Occipital lobe (tissue), 2 donors: Measurements from ENCODE around the gene LMBRD1. TPM values are rescaled to one million over a fixed set of nuclear protein-coding genes. Genes with fewer than 3 reads are reported as not detected.
"Not testable (repeated sequence)": the region's sequence is repeated elsewhere in the genome, so short reads cannot be mapped to it uniquely, and the experiment has no call there.

ENCODE experiments used
- DNase-seq: peaks from one replicate; lab custom pipeline; 2025; lab: John Stamatoyannopoulos, UW
- total RNA-seq: library from RNA; depleted of rRNA; stranded (reverse); fragments of >200 nt; gene quantifications from one replicate; pipeline ENCODE4 v1.2.3, GENCODE V29; 2014

The LMBRD1 gene
- total RNA-seq, 1 donor from 2014 or later: 88.6 TPM

DNA sequence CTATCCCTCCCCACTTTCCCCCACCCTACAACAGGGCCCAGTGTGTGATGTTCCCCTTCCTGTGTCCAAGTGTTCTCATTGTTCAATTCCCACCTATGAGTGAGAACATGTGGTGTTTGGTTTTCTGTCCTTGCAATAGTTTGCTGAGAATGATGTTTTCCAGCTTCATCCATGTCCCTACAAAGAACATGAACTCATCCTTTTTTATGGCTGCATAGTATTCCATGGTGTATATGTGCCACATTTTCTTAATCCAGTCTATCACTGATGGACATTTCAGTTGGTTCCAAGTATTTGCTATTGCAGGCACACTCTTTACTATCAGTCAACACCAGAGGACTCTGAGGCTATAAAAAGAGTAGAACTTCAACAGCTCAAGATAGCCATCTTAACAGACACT is 2.0 kb upstream of the LMBRD1 start:
- DNase-seq: not testable (repeated sequence)

GRCh38 chr6:69796073-69796641 is 653 bp downstream of the LMBRD1 start:
- DNase-seq: peak; percentile 33

DNA sequence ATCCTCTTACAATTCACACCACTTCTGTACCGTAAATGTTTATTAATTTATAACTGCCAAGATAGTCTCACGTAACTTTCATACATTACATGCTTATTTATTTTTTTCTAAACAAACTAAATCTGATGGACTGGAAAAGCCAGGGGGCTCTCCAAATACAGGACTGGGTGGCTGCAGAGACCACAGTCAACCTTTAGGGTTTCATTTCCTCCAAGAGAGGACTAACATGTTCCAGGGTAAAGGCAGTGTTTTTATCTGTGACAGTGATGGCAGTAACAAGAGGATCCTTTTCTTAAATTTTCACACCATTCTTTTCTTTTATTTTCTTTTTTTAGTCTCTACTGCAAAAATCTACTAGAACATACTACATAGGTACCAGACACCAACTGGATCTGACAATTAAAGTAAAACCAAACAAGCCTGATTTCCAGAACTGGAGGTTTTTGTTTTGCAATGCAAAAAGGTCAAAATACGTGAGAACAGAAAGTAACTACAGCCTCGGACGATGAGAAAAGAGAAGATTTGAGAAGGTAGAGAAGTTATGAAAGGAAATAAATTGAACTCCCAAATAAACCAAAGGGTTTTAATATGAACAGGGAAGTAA is 1.2 kb downstream of the LMBRD1 start:
- DNase-seq: no peak

DNA sequence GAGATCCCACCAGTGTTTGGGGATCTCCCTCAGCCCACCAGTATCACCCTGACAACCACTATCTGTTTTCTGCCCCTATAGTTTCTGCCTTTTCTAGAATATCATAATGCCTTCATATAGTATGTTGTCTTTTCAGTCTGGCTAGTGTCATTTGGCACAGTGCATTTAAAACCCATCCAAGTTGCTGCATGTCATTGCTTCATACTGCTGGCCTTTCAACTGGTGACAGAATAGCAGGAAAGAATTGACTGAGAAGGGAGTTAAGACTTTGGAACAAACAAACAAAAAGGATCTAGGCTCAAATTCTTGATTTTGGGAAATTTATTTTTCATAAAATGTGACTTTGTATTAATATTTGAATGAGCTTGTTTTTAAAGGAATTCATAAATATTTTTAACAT is 4.5 kb downstream of the LMBRD1 start:
- no peak for DNase-seq

- DNase-seq: no peak
These were observed 5.7 kb downstream of the LMBRD1 start for GRCh38 chr6:69791065-69791471.

GRCh38 chr6:69790629-69791028 is 6.2 kb downstream of the LMBRD1 start:
- no peak for DNase-seq

DNA sequence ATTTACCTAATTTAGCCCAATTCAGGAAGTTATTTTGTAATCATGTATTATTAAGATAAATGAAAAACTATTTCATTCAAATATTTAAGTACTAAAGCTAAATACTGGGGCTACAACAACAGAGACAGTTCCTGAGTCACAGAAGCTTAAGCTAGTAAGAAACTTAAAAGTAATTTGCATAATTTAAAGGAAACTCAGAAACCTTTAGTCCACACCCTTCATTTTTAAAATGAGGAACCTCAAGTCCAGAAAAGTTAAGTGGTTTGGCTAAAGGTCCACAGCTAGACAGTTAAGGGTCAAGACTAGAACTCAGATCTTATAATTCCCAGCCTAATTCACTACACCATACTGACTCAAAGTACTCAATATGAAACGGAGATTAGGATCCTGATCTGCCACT is 7.2 kb downstream of the LMBRD1 start:
- DNase-seq: no peak

- DNase-seq: not testable (repeated sequence)
These were observed 9.4 kb downstream of the LMBRD1 start for GRCh38 chr6:69787436-69787835.

- DNase-seq: no peak
These were observed 11.1 kb downstream of the LMBRD1 start for GRCh38 chr6:69785697-69786096.

- no peak for DNase-seq
These were observed 12.0 kb downstream of the LMBRD1 start for GRCh38 chr6:69784595-69785377.

GRCh38 chr6:69783108-69783507 is 13.7 kb downstream of the LMBRD1 start:
- no peak for DNase-seq

- no peak for DNase-seq
These were observed 16.1 kb downstream of the LMBRD1 start for GRCh38 chr6:69780585-69781178.

GRCh38 chr6:69775941-69776340 is 20.9 kb downstream of the LMBRD1 start:
- DNase-seq: no peak

DNA sequence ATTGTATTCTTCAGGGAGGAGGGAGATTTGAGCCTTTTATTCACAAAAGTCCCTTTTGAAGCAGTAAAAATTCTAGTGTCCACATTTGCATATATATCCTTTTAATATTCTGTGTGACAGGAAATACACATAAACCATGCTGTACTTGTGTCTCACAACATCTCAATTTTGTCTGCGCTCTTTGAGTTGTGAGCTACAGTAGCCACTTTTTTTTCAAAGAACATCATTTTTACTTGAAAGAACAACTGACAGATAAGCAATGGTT is 21.3 kb downstream of the LMBRD1 start:
- no peak for DNase-seq

DNA sequence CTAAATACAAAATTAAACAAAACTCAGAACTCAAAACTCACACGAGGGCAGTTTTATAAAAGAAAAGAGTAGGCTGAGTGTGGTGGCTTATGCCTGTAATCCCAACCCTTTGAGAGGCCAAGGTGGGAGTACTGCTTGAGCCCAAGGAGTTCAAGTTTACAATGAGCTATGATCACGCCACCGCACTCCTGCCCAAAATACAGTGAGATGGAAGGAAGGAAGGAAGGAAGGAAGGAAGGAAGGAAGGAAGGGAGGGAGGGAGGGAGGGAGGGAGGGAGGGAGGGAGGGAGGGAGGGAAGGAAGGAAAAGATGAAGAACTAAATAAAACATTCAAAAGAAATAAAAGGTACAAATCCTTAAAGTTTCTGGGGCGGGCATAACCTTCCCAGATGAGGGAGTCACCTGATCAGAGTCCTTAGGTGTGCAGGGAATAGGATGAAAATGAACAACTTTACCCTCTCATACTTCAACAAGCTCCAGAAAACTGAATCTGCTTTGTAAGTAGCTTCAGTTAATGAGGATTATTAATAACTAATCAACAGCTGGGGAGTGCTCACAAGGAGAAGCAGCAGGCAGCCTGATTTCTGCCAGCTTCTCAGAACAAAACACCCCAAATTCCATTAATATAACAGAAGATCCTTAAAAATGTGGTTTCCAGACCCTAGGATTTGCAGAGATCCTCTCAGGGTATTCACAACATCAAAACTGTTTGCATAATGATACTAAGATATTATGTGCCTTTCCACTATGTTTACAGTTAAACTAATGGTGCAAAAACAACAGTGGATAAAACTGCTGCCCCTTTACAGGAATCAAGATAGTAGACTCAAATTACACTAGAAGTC is 21.8 kb downstream of the LMBRD1 start:
- no peak for DNase-seq

DNA sequence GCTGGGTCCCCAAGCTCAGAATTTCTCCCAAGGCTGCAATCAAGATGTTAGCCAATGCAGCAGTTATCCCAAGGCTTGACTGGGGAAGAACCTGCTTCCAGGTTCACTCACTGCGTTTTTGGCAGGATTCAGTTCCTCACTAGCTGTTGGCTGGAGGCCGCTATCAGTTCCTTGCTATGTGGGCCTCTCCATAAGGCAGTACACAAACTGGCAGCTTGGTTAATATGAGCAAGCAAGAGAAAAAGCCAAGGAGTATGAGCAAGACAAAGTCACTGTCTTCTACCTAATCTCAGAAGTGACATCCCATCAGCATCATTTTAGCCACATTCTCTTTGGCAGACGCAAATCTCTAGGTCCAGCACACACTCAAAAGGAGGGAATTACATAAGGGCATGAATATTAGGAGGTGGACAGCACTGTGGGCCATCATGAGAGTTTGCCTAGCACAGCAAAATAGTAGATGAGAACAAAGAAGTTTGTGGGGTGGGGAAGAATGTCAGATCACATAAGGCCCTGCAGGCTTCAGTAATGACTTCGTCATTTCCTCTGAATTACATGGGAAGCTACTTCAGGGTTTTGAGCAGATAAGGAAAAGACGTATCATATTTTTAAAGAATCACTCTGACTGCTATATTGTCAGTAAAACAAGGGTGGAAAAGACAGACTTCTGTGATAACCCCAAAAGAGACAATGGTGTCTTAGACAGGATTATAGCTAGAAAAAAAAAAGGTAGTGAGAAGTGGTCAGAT is 25.5 kb downstream of the LMBRD1 start:
- no peak for DNase-seq

DNA sequence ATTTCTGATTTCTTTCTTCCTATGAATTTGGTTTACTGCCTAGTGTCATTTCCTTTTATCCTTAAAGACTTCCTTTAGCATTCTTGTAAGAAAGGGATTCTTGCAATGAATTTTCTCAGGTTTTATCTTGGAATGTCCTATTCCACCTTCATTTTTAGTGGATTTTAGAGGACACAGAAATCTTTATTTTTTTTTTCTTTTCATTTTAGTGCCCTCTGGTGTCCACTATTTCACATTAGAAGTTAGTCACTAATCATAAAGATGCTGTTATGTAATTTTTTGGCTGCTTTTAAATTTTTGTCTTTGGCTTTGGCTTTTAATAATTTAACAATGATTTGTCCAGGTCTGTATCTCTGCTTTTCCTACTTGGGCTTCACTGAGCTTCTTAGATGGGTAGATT is 28.1 kb downstream of the LMBRD1 start:
- DNase-seq: no peak

DNA sequence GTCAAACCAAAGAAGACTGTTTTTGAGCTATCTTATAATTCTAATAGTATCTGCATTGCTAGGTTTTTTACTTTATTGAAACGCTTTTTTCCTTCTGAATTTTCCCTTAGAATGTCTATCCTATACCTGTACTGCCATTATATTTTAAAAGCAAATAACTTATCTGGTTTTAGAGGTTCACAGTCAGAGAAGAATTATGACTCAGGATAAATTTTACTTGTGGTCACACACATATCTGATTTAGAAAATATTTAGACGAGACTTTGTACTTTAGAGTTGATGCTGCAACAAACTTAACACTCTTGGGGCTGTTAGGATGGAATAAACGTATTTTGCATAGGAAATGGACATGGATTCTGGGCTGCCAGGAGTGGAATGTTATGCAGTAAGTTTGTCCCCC is 33.0 kb downstream of the LMBRD1 start:
- DNase-seq: no peak

DNA sequence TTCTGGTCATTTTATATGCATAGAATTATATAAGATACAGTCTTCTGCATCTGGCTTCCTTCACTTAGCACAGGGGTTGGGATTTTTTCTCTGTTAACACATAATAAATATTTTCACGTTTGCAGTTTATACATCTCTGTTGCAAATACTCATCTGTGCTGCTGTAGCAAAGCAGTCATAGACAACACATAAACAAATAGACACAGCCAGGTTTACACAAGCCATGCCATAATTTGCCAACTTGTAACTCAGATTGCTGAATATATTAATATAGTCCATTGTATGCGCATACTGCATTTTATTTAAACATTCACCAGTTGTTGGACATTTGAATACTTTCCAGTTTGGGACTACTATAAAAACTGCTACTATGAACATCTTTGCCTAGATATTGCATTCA is 35.0 kb downstream of the LMBRD1 start:
- no peak for DNase-seq

- DNase-seq: no peak
These were observed 38.6 kb downstream of the LMBRD1 start for GRCh38 chr6:69758214-69758613.

DNA sequence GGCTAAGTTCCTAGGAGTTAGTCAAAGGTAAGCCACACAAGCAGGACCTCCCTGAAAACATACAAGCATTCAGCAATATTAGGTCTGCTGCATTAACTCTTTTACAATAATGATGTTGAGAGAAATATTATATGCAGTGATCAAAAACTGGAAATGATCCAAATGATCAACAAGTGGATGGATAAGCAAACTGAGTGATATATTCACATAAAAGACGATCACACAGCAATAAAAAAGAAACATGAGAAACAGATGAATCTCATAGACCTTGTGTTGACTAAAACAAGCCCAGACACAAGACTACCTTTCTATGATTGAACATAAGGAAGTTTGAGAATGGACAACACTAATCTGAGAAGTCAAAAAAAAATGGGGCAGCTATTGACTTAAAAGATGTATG is 39.9 kb downstream of the LMBRD1 start:
- no peak for DNase-seq
